HG02588 (cell line): ENCODE results near the gene TBX3.

Experiments
- ATAC-seq: cut with Tn5 transposase; IDR thresholded peaks from one replicate; pipeline ENCODE4 v1.9.1; 2021; ENCODE audit warnings: mild to moderate bottlenecking, moderate library complexity; ENCODE audit not compliant: unreplicated experiment

Gene TBX3

GRCh38 chr12:114636723-114637480 is 47.1 kb downstream of the TBX3 start:
- ATAC-seq, result no peak

DNA sequence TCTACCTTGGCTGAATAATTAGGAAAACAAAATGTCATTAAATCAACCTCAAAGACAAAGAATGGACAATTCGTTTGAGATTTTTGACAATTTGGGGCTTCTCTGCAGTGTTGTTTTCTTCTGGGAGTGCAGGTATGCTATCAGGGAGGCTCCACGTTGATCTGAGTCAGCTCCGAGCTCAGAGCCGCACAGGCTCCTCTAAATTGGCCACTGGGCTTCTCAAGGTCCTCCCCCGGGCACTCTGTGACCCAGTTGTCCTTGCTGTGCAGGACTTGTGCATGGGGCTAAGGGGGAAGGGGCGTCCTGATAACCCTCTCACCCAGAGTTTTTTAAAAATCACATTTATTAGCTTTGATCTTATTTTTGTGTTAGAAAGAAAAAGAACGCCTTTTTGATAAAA is 52.7 kb downstream of the TBX3 start:
- ATAC-seq, result no peak

DNA sequence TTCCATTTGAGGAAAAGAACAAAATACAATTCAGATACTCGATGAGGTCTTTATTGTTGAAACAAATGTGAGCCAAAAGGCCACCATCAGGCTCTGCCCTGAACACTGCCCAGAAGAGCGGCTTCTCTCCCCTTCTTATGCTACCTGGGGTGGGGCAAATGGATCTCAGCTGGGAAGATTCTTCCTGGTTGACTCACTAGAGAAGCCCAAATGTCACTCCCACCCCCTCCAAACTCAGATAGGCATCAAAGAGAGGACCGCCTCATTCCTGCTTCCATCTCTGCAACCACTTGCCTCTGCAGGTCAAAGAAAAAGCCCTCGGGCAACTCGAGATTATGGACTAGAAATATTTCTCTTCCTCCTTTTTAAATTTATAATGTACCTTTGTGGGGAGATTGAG is 55.8 kb downstream of the TBX3 start:
- no peak for ATAC-seq

DNA sequence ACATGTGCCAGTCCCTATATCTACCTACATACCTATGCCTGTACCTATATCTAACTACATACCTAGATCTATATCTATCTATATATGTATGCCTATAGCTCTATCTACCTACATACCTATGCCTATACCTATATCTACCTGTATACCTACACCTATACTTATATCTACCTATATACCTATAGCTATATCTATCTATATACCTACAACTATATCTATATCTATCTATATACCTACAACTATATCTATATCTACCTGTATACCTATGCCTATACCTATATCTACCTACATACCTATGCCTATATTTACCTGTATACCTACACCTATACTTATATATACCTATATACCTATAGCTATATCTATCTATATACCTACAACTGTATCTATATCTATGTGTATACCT is 56.6 kb downstream of the TBX3 start:
- ATAC-seq, result no peak

GRCh38 chr12:114625294-114625851 is 58.6 kb downstream of the TBX3 start:
- ATAC-seq, result no peak

DNA sequence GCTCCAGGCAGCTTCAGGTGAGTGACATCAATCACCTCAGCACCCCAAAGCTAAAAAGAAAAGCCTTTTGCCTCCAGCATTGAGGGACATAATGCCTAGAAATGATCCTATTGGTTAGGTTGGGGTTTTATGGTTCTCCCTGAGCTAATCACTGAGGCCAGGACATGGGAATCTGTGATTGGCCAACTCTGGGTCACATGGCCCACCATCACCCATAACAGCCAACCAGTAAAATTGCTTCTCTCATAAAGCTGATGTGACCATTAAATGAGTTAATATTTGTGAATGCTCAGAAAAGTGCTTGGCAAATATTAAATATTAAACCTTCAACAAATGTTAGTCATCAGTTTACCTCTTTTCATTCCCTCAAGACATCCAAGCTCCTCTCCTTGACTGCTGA is 60.2 kb downstream of the TBX3 start:
- ATAC-seq, result no peak
